ENCODE results near the gene GMPR.

Gene GMPR

DNA sequence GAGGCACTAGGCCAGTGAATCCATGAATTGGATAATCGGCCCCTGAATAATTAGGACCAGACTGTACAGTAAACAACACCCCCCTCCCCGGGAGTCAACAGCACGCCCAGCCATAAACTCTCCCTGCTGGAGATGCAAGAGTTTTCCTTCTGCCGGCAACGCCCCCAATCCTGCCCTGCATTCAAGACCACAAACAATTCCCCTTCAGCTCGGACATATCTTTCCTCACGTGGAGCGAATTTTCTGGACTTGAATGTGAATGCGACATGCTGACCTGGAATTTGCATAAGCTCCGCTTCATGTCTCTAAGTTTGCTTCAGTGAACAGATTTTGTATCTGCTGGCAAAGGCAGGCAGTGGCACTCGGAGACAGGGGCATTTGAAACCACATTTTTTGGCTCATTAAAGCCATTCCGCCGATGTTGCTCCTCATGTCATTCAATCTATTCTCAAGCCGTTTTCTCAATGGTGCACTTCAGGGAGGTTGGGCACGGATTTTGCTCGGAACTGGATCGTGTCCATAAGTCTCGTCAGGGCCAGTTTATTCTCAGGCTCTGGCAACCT is 38.0 kb upstream of the GMPR start:
- DNase-seq (ENCODE audit: extremely low read depth, low read depth), result no peak
- TF ChIP-seq, protein P1, sequence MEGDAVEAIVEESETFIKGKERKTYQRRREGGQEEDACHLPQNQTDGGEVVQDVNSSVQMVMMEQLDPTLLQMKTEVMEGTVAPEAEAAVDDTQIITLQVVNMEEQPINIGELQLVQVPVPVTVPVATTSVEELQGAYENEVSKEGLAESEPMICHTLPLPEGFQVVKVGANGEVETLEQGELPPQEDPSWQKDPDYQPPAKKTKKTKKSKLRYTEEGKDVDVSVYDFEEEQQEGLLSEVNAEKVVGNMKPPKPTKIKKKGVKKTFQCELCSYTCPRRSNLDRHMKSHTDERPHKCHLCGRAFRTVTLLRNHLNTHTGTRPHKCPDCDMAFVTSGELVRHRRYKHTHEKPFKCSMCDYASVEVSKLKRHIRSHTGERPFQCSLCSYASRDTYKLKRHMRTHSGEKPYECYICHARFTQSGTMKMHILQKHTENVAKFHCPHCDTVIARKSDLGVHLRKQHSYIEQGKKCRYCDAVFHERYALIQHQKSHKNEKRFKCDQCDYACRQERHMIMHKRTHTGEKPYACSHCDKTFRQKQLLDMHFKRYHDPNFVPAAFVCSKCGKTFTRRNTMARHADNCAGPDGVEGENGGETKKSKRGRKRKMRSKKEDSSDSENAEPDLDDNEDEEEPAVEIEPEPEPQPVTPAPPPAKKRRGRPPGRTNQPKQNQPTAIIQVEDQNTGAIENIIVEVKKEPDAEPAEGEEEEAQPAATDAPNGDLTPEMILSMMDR (IDR thresholded peaks at IDR 0.05; ENCODE audit: low read depth, low read length, missing control alignments), result no peak
- no peak overlapping the region for H3K4me3 ChIP-seq (replicated peaks; ENCODE audit: low read depth, low read length)

DNA sequence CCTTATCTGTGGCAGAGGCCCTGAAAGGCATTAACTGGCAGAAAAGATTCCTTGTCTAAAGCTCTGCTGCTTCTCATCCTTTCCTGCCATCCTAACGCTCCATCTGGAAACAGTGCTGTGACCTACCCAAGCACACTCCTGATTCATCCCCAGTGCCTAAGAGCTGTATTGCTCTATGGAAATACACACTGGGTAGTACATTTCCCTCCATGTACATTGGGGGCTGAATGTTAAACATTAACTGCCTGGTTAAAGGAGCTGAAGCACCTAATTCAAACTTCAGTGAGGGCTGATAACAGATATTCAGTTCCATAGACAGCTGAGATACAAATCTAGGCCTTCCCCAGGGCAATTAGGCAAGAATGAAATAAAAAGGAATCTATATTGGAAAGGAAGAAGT is 36.7 kb upstream of the GMPR start:
- H3K4me3 ChIP-seq (replicated peaks; ENCODE audit: low read depth, low read length), result no peak overlapping the region
- TF ChIP-seq, protein P1 (IDR thresholded peaks at IDR 0.05; ENCODE audit: low read depth, low read length, missing control alignments), result no peak
- DNase-seq (ENCODE audit: extremely low read depth, low read depth), result no peak

DNA sequence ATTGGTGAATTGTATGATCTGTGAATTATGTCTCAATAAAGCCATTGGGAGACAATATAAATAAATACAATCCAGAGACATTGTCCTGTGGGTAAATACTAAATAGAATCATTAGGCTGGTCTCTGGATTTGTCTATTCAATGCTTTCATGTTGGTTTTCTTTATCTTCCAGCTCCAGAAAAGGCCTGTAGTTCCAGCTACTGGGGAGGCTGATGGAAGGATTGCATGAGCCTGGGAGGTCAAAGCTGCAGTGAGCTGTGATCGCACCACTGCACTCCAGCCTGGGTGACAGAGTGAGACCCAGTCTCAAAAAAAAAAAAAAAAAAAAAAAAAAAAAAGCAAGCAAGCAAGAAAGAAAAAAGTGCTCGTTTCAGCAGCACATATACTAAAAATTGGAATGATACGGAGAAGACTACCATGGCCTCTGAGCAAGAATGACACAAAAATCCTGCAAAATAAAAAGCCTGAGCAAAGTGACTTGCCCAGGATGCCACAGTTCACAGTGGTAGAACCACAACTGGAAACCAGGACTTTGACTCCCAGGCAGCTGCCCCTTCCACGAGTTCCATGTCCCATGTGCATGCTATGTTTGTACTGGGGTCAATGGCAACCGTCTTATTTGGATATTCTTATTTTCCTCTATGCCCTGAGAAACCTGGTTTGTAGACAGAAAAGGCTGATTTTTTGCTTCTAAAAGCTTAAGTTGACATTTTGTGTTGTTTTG is 33.6 kb upstream of the GMPR start:
- TF ChIP-seq, protein P1 (IDR thresholded peaks at IDR 0.05; ENCODE audit: low read depth, low read length, missing control alignments), result no peak
- no peak overlapping the region for H3K4me3 ChIP-seq (replicated peaks; ENCODE audit: low read depth, low read length)
- no peak for DNase-seq (ENCODE audit: extremely low read depth, low read depth)

DNA sequence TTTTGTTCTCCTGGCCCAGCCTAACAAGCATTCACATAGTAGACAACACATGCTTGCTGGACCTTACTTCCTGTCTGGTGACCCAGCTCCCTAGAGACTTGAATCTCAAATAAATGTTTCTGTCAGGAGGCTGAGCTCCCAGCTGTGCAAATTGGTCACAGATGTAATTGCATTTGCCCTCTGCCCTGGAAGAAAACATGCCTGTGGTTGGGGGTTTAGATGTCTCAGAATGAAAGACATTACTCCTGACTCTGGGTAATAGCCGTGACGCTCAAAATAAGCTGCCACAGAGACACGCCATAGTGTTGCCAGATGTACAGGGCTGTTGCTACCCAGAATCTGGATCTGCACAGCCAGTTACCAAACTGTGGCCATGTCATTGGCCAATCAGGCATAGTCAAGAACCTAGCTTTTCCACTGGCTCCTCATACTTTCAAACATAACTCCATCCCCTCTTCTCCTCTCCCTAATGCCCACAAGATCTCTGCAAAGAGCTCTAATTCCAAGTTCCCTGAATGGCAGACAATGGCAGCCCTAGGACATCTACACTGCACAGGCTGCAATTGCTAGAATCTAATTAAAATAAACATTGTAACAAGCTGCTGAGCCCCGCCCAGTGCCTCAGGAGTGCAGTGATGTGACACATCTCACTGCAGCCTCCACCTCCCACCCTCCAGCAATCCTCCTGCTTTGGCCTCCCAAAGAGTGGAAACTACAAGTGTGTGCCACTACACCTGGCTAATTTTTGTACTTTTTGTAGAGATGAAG is 32.8 kb upstream of the GMPR start:
- no peak overlapping the region for H3K4me3 ChIP-seq (replicated peaks; ENCODE audit: low read depth, low read length)
- peak; percentile 100 for DNase-seq (ENCODE audit: extremely low read depth, low read depth)
- TF ChIP-seq, protein P1 (IDR thresholded peaks at IDR 0.05; ENCODE audit: low read depth, low read length, missing control alignments), result no peak

DNA sequence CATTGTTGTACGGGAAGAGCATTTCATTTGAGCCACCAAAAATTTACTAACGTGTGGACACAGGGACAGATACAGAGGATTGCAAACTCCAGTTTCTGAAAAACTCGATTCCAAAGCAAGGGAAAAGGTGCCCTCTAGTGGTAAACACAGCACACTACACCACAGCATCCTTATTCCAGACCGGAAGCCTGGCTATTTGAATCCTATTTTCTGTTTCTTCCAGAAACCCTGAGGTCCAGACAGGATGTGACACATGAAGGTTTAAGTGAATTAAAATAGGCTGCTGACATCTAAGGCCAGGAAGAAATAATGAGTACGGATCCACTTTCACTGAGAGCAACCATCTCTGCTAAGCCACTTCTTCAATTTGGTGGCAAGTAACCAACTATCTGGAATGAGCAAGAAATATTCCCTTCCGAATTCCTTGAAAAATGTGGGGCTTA is 31.8 kb upstream of the GMPR start:
- peak; percentile 86 for DNase-seq (ENCODE audit: extremely low read depth, low read depth)
- no peak overlapping the region for H3K4me3 ChIP-seq (replicated peaks; ENCODE audit: low read depth, low read length)
- TF ChIP-seq, protein P1 (IDR thresholded peaks at IDR 0.05; ENCODE audit: low read depth, low read length, missing control alignments), result peak; percentile 88

DNA sequence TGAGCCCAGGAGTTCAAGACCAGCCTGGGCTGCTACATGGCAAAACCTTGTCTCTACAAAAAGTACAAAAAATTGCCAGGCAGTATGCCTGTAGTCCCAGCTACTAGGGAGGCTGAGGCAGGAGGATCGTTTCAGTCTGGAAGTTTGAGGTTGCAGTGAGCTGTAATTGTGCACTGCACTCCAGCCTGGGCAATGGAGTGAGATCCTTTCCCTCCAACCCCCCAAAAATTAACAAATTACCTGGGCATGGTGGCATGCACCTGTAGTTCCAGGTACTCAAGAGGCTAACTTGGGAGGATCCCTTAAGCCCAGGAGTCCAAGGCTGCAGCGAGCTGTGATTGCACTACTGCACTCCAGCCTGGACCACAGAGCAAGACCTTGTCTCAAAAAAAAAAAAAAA is 29.4 kb upstream of the GMPR start:
- TF ChIP-seq, protein P1 (IDR thresholded peaks at IDR 0.05; ENCODE audit: low read depth, low read length, missing control alignments), result no peak
- H3K4me3 ChIP-seq (replicated peaks; ENCODE audit: low read depth, low read length), result no peak overlapping the region
- no peak for DNase-seq (ENCODE audit: extremely low read depth, low read depth)
